ENCODE measurements around the gene GGA1.

- TF ChIP-seq CTCF (IDR thresholded peaks at IDR 0.05; ENCODE audit: low read depth, low read length) (no peak), EZH2phosphoT487 (IDR thresholded peaks at IDR 0.05; ENCODE audit: low read depth) (no peak)
Measured at GRCh38 chr22:37578002-37578401, 30.6 kb upstream of the GGA1 start.
